DMS 273 (cell line): ENCODE results near the gene COL13A1.

Experiments used
- DNase-seq: peaks from one replicate; lab custom pipeline; 2025; ENCODE audit not compliant: unreplicated experiment; lab: John Stamatoyannopoulos, UW

Gene COL13A1

GRCh38 chr10:69865450-69865849, 63.7 kb downstream of the COL13A1 start:
- DNase-seq: no peak

- no peak for DNase-seq
Observed at GRCh38 chr10:69866246-69866687, 64.6 kb downstream of the COL13A1 start.

GRCh38 chr10:69866688-69867461, 65.2 kb downstream of the COL13A1 start:
- no peak for DNase-seq

- DNase-seq: no peak
Observed at GRCh38 chr10:69867699-69868558, 66.2 kb downstream of the COL13A1 start.

- no peak for DNase-seq
Observed at GRCh38 chr10:69868821-69869220, 67.1 kb downstream of the COL13A1 start.

GRCh38 chr10:69869291-69869961, 67.7 kb downstream of the COL13A1 start:
- no peak for DNase-seq

- no peak for DNase-seq
Observed at GRCh38 chr10:69870591-69870990, 68.9 kb downstream of the COL13A1 start.

- no peak for DNase-seq
Observed at GRCh38 chr10:69871074-69871473, 69.4 kb downstream of the COL13A1 start.

GRCh38 chr10:69872323-69872722, 70.6 kb downstream of the COL13A1 start:
- no peak for DNase-seq

GRCh38 chr10:69873135-69873639, 71.5 kb downstream of the COL13A1 start:
- no peak for DNase-seq

- DNase-seq: no peak
Observed at GRCh38 chr10:69874449-69874848, 72.7 kb downstream of the COL13A1 start.

GRCh38 chr10:69875856-69876255, 74.2 kb downstream of the COL13A1 start:
- DNase-seq: no peak

- DNase-seq: no peak
Observed at GRCh38 chr10:69876286-69876685, 74.6 kb downstream of the COL13A1 start.

- no peak for DNase-seq
Observed at GRCh38 chr10:69876931-69877330, 75.2 kb downstream of the COL13A1 start.

GRCh38 chr10:69878038-69878437, 76.3 kb downstream of the COL13A1 start:
- peak; percentile 32 for DNase-seq

- DNase-seq: no peak
Observed at GRCh38 chr10:69878951-69879350, 77.2 kb downstream of the COL13A1 start.

- DNase-seq: no peak
Observed at GRCh38 chr10:69879634-69880257, 78.0 kb downstream of the COL13A1 start.

GRCh38 chr10:69880301-69881081, 78.8 kb downstream of the COL13A1 start:
- no peak for DNase-seq

- DNase-seq: no peak
Observed at GRCh38 chr10:69881202-69881601, 79.5 kb downstream of the COL13A1 start.
